ENCODE results near the gene OTUB1.
"Not testable (repeated sequence)": the region's sequence is repeated elsewhere in the genome, so short reads cannot be mapped to it uniquely, and the experiment has no call there.

OTUB1 gene

GRCh38 chr11:63952570-63952969 lies 33.7 kb upstream of the OTUB1 start:
- peaks cover 35% of the 10 kb centered on the region for H3K36me3 ChIP-seq (replicated peaks; ENCODE audit: low read depth, low read length)
- no peaks in the 10 kb centered on the region for H3K4me1 ChIP-seq (ENCODE audit: low read length)
- H3K27ac ChIP-seq (ENCODE audit: low read length): no peak overlapping the region
- H3K9ac ChIP-seq (ENCODE audit: low read length): no peak overlapping the region
- no peaks in the 10 kb centered on the region for H4K20me1 ChIP-seq (ENCODE audit: insufficient read depth, low read length)
- no peaks in the 10 kb centered on the region for H3K79me2 ChIP-seq (ENCODE audit: low read length)
- H3K4me3 ChIP-seq (ENCODE audit: low read length): no peak overlapping the region
- no peaks in the 10 kb centered on the region for H3K27me3 ChIP-seq (ENCODE audit: low read depth, low read length)
- no peak for TF ChIP-seq CTCF (IDR thresholded peaks at IDR 0.05; ENCODE audit: low read depth, low read length)
- TF ChIP-seq EZH2phosphoT487 (IDR thresholded peaks at IDR 0.05; ENCODE audit: low read depth): no peak
- H3K4me2 ChIP-seq (ENCODE audit: low read length): no peak overlapping the region
- no peak overlapping the region for H2AFZ ChIP-seq (ENCODE audit: low read depth, low read length)
- H3K9me3 ChIP-seq (ENCODE audit: insufficient read depth, low read length): no peaks in the 10 kb centered on the region

- Histone ChIP-seq H3K4me2 (ENCODE audit: low read length) (no peak overlapping the region), H3K9ac (ENCODE audit: low read length) (no peak overlapping the region), H3K4me1 (ENCODE audit: low read length) (no peaks in the 10 kb centered on the region), H3K27me3 (ENCODE audit: low read depth, low read length) (no peaks in the 10 kb centered on the region), H2AFZ (ENCODE audit: low read depth, low read length) (no peak overlapping the region), H3K27ac (ENCODE audit: low read length) (no peak overlapping the region), H3K36me3 (replicated peaks; ENCODE audit: low read depth, low read length) (peaks cover 26% of the 10 kb centered on the region), H4K20me1 (ENCODE audit: insufficient read depth, low read length) (no peaks in the 10 kb centered on the region), H3K9me3 (ENCODE audit: insufficient read depth, low read length) (no peaks in the 10 kb centered on the region), H3K4me3 (ENCODE audit: low read length) (no peak overlapping the region), H3K79me2 (ENCODE audit: low read length) (no peaks in the 10 kb centered on the region)
- TF ChIP-seq EZH2phosphoT487 (IDR thresholded peaks at IDR 0.05; ENCODE audit: low read depth) (no peak), CTCF (IDR thresholded peaks at IDR 0.05; ENCODE audit: low read depth, low read length) (no peak)
Observed at GRCh38 chr11:63958008-63958407, 28.2 kb upstream of the OTUB1 start.

- H4K20me1 ChIP-seq (ENCODE audit: insufficient read depth, low read length): no peaks in the 10 kb centered on the region
- no peak overlapping the region for H3K4me3 ChIP-seq (ENCODE audit: low read length)
- no peaks in the 10 kb centered on the region for H3K9me3 ChIP-seq (ENCODE audit: insufficient read depth, low read length)
- no peaks in the 10 kb centered on the region for H3K36me3 ChIP-seq (replicated peaks; ENCODE audit: low read depth, low read length)
- H3K27ac ChIP-seq (ENCODE audit: low read length): no peak overlapping the region
- H3K79me2 ChIP-seq (ENCODE audit: low read length): no peaks in the 10 kb centered on the region
- no peak overlapping the region for H2AFZ ChIP-seq (ENCODE audit: low read depth, low read length)
- H3K4me2 ChIP-seq (ENCODE audit: low read length): no peak overlapping the region
- no peak overlapping the region for H3K9ac ChIP-seq (ENCODE audit: low read length)
- peaks cover 4% of the 10 kb centered on the region; the same call in 1 of the 2 replicates for H3K4me1 ChIP-seq (ENCODE audit: low read length)
- no peak for TF ChIP-seq CTCF (IDR thresholded peaks at IDR 0.05; ENCODE audit: low read depth, low read length)
- TF ChIP-seq EZH2phosphoT487 (IDR thresholded peaks at IDR 0.05; ENCODE audit: low read depth): no peak
- no peaks in the 10 kb centered on the region for H3K27me3 ChIP-seq (ENCODE audit: low read depth, low read length)
Observed at GRCh38 chr11:63961608-63962412, 24.4 kb upstream of the OTUB1 start.

- H2AFZ ChIP-seq (ENCODE audit: low read depth, low read length); H3K9me3 ChIP-seq (ENCODE audit: insufficient read depth, low read length); H3K79me2 ChIP-seq (ENCODE audit: low read length); H3K27ac ChIP-seq (ENCODE audit: low read length); H3K27me3 ChIP-seq (ENCODE audit: low read depth, low read length); H3K9ac ChIP-seq (ENCODE audit: low read length); H3K4me1 ChIP-seq (ENCODE audit: low read length); H3K36me3 ChIP-seq (replicated peaks; ENCODE audit: low read depth, low read length); H4K20me1 ChIP-seq (ENCODE audit: insufficient read depth, low read length); H3K4me3 ChIP-seq (ENCODE audit: low read length); H3K4me2 ChIP-seq (ENCODE audit: low read length): not testable (repeated sequence)
Observed at GRCh38 chr11:63963895-63964294, 22.3 kb upstream of the OTUB1 start.

Data from OCI-LY3 (cell line).